Uterus (tissue), 4 donors: ENCODE results near the gene ARID3C. TPM values are rescaled to one million over a fixed set of nuclear protein-coding genes. Genes with fewer than 3 reads are reported as not detected.
A peak's percentile ranks its signal among the peaks of the same experiment; 100 is the strongest.

Experiments used
- DNase-seq, 2 donors: peaks; one replicate each; pipeline ENCODE4 v3.0.0-alpha.2; 2019 to 2020
- H3K27ac ChIP-seq, 2 donors: fragments of 200-600 bp; sonication (generic); 1 replicate in 1 of 2; 2 replicates in 1 of 2; pipeline ENCODE4 v1.5.1; 2016 to 2018
- H3K27me3 ChIP-seq, 2 donors: fragments of 200-600 bp; sonication (generic); one replicate each; pipeline ENCODE4 v1.5.1; 2018 to 2019; ENCODE audit warnings: control low read depth in 1 of 2
- H3K36me3 ChIP-seq, 2 donors: fragments of 200-600 bp; sonication (generic); one replicate each; pipeline ENCODE4 v1.5.1; 2019; ENCODE audit warnings: control low read depth in 1 of 2
- H3K4me1 ChIP-seq, 2 donors: fragments of 200-600 bp; sonication (generic); one replicate each; pipeline ENCODE4 v1.5.1; 2018 to 2019; ENCODE audit warnings: control low read depth in 1 of 2
- H3K4me3 ChIP-seq, 2 donors: fragments of 200-600 bp; sonication (generic); 1 replicate in 1 of 2; 2 replicates in 1 of 2; pipeline ENCODE4 v1.5.1; 2018 to 2019; ENCODE audit warnings: mild to moderate bottlenecking in 1 of 2
- H3K9me3 ChIP-seq, 2 donors: fragments of 200-600 bp; sonication (generic); one replicate each; pipeline ENCODE4 v1.5.1; 2019; ENCODE audit warnings: control low read depth in 1 of 2
- CTCF ChIP-seq, 4 experiments: fragments of 200-600 bp in 2 of 4; fragments of 450-650 bp in 2 of 4; sonication (generic) in 2 of 4; IDR thresholded peaks; one replicate each; pipeline ENCODE4 v1.5.1; 2016 to 2019; ENCODE audit warnings: antibody characterized with exemption in 4 of 4, mild to moderate bottlenecking in 2 of 4, moderate library complexity in 1 of 4
- POLR2A ChIP-seq, 2 donors: fragments of 450-650 bp; IDR thresholded peaks; one replicate each; pipeline ENCODE4 v1.6.1; 2016; ENCODE audit warnings: antibody characterized with exemption in 2 of 2, mild to moderate bottlenecking in 1 of 2, moderate library complexity in 1 of 2
- intact Hi-C: fragments of 100-400 bp; cut with DNase I; formaldehyde crosslinking; loops from one replicate; pipeline ENCODE4 v1.15.1; 2023; ENCODE audit warnings: low total_unique reads
- total RNA-seq, 4 donors: library from RNA; depleted of rRNA in 3 of 4; stranded (reverse); fragments of >200 nt in 3 of 4; gene quantifications; one replicate each; pipeline versions ENCODE4 v1.1.0 to v1.2.4, GENCODE V29; 2014 to 2023
- donor health status: DM: yes; HTN: yes; CAD: no.

The ARID3C gene
- total RNA-seq, 4 donors from 2014 or later, result 0.35 to 0.82 TPM; not detected in 2

GRCh38 chr9:34589636-34590380 lies 39.1 kb downstream of the ARID3C start, which contains the start of gene CNTFR:
CNTFR (minus strand) TSS chr9:34589724; CDS start chr9:34568981, 20,743 bp downstream.
- Histone ChIP-seq H3K27ac (peak within 1 kb of the TSS in 1 of 2 donors; percentile 56), H3K27me3 (peaks cover 7 to 8% of the 10 kb centered on the region in 2 donors), H3K4me3 (peak within 1 kb of the TSS; percentile 22 to 49), H3K36me3 (no peaks in the 10 kb centered on the region), H3K9me3 (no peaks in the 10 kb centered on the region), H3K4me1 (peaks cover 0 to 28% of the 10 kb centered on the region in 2 donors)
- peak in 1 of 2 donors; percentile 51 for TF ChIP-seq POLR2A (IDR thresholded peaks at IDR 0.05)
- TF ChIP-seq CTCF (IDR thresholded peaks at IDR 0.05), result no peak
- DNase-seq, result peak; percentile 55 to 68
- intact Hi-C loops, result loop anchor here (2.0 to 10.0 kb wide), 2 partner anchors 185 to 257 kb away; no protein-coding TSS in a partner anchor

DNA sequence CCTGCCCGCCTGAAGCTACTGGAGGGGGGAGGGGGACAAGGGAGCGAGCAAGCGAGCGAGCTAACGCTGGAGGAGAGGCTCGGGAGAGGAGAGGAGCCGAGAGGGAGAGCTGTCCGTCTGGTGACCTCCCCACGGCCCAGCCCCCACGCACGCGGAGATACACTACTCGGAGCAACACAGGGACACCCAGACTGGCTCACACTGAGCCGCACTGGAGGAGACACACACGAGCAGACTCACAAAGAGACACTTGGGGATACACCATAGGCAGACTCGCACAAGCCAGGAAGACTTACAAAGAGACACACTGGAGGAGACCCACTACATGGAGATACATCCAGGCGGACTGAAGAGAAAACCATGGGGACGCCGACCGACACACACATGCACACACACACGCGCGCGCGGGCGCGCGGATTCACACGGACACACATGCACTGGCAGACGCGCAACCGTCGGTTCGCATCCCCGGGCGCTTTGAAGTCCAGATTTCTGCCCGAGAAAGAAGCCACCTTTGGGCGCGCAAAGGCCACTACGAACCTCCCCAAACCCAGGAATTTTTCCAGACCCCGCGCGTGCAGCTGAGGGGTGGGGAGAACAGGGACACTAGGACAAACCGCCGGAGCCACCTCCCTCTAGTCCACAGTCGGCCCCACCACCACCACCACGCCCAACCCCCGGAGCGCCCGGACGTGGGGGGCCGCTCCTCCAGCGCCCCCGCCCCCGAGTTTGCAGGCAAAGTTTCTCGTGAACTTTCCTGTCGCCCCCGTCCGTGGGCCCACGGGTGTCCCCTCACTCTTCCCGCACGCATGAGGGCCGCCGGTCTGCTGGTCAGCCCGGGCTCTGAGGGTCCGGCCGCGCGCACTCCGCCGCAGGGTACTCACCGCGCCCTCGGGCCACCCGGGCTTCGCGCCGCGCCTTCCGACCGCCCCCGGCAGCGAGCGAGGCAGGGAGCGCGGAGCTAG lies 39.9 kb downstream of the ARID3C start:
- DNase-seq, result no peak

GRCh38 chr9:34587271-34587670 lies 41.6 kb downstream of the ARID3C start:
- no peak for DNase-seq
- H3K27me3 ChIP-seq, result peaks cover 7 to 8% of the 10 kb centered on the region in 2 donors
- peaks cover 0 to 28% of the 10 kb centered on the region in 2 donors for H3K4me1 ChIP-seq
- no peak overlapping the region for H3K4me3 ChIP-seq
- H3K36me3 ChIP-seq, result no peaks in the 10 kb centered on the region
- H3K27ac ChIP-seq, result no peak overlapping the region
- intact Hi-C loops, result no loop called here
- no peaks in the 10 kb centered on the region for H3K9me3 ChIP-seq
- TF ChIP-seq POLR2A (IDR thresholded peaks at IDR 0.05), result no peak
- no peak for TF ChIP-seq CTCF (IDR thresholded peaks at IDR 0.05)

More for the DNA sequence above, 39.9 kb downstream of the ARID3C start:
- TF ChIP-seq POLR2A (IDR thresholded peaks at IDR 0.05) (no peak), CTCF (IDR thresholded peaks at IDR 0.05) (no peak)
- Histone ChIP-seq H3K4me3 (peak overlapping the region; percentile 22 to 49), H3K27ac (no peak overlapping the region), H3K4me1 (peaks cover 0 to 28% of the 10 kb centered on the region in 2 donors), H3K36me3 (no peaks in the 10 kb centered on the region), H3K9me3 (no peaks in the 10 kb centered on the region), H3K27me3 (peaks cover 7 to 8% of the 10 kb centered on the region in 2 donors)
- intact Hi-C loops, result no loop called here

- intact Hi-C loops, result no loop called here
- H3K4me3 ChIP-seq, result no peak overlapping the region
- no peak for TF ChIP-seq POLR2A (IDR thresholded peaks at IDR 0.05)
- no peak for TF ChIP-seq CTCF (IDR thresholded peaks at IDR 0.05)
- H3K4me1 ChIP-seq, result peaks cover 0 to 23% of the 10 kb centered on the region in 2 donors
- no peak overlapping the region for H3K27ac ChIP-seq
- peaks cover 7 to 8% of the 10 kb centered on the region in 2 donors for H3K27me3 ChIP-seq
- no peaks in the 10 kb centered on the region for H3K9me3 ChIP-seq
- DNase-seq, result no peak
- no peaks in the 10 kb centered on the region for H3K36me3 ChIP-seq
Observed at GRCh38 chr9:34585946-34586669, 42.8 kb downstream of the ARID3C start.
